Neuronal stem cell (in vitro differentiated cells): ENCODE measurements around the gene POLDIP2.

Source experiments
- DNase-seq: peaks from one replicate; pipeline ENCODE4 v3.0.0-alpha.2; 2013; ENCODE audit warnings: low spot score
- H2AFZ ChIP-seq: one replicate; pipeline ENCODE4 v1.6.1; 2013; ENCODE audit warnings: mild to moderate bottlenecking, low read length, inconsistent platforms
- H2AK5ac ChIP-seq: 2 replicates; pipeline ENCODE4 v1.6.1; 2013; ENCODE audit warnings: low read depth, mild to moderate bottlenecking, inconsistent platforms, low read length, moderate library complexity, mixed read lengths
- H2BK120ac ChIP-seq: 2 replicates; pipeline ENCODE4 v1.6.1; 2013; ENCODE audit warnings: low read depth, mild to moderate bottlenecking, inconsistent platforms, low read length, moderate library complexity, mixed read lengths
- H2BK12ac ChIP-seq: one replicate; pipeline ENCODE4 v1.6.1; 2013; ENCODE audit warnings: low read length, inconsistent platforms
- H2BK15ac ChIP-seq: 2 replicates; pipeline ENCODE4 v1.6.1; 2013; ENCODE audit warnings: mild to moderate bottlenecking, low read length, inconsistent platforms, mixed read lengths
- H2BK5ac ChIP-seq: one replicate; pipeline ENCODE4 v1.6.1; 2013; ENCODE audit warnings: inconsistent platforms, mild to moderate bottlenecking, low read length, moderate library complexity
- H3K14ac ChIP-seq: one replicate; pipeline ENCODE4 v1.6.1; 2013; ENCODE audit warnings: low read length, inconsistent platforms
- H3K18ac ChIP-seq: 2 replicates; pipeline ENCODE4 v1.6.1; 2013; ENCODE audit warnings: low read length, inconsistent platforms
- H3K23ac ChIP-seq: 2 replicates; pipeline ENCODE4 v1.6.1; 2013; ENCODE audit warnings: low read depth, mild to moderate bottlenecking, mixed read lengths, low read length, inconsistent platforms; ENCODE audit not compliant: poor library complexity
- H3K27ac ChIP-seq: replicated peaks from 3 replicates; pipeline ENCODE4 v1.5.1; 2013; ENCODE audit warnings: low read length, inconsistent platforms
- H3K27me3 ChIP-seq, 3 experiments: 2 replicates each; pipeline ENCODE4 v1.6.1; 2013; ENCODE audit warnings: low read length in 3 of 3, mild to moderate bottlenecking in 2 of 3, inconsistent platforms in 1 of 3, low read depth in 1 of 3, mixed read lengths in 1 of 3, moderate library complexity in 1 of 3; ENCODE audit not compliant: control insufficient read depth in 3 of 3, insufficient read depth in 3 of 3
- H3K36me3 ChIP-seq, 2 donors: replicated peaks in 1 of 2; 2 replicates each; pipeline ENCODE4 v1.6.1; 2013; ENCODE audit warnings: low read length in 2 of 2; ENCODE audit not compliant: control insufficient read depth in 2 of 2, insufficient read depth in 2 of 2
- H3K4ac ChIP-seq: 2 replicates; pipeline ENCODE4 v1.6.1; 2013; ENCODE audit warnings: inconsistent platforms, mild to moderate bottlenecking, low read length, moderate library complexity
- H3K4me1 ChIP-seq, 2 donors: 1 replicate in 1 of 2; 2 replicates in 1 of 2; pipeline ENCODE4 v1.6.1; 2013; ENCODE audit warnings: low read length in 2 of 2, low read depth in 1 of 2; ENCODE audit not compliant: control insufficient read depth in 2 of 2, insufficient read depth in 1 of 2
- H3K4me2 ChIP-seq: one replicate; pipeline ENCODE4 v1.6.1; 2013; ENCODE audit warnings: mild to moderate bottlenecking, low read length, inconsistent platforms; ENCODE audit not compliant: insufficient read depth, poor library complexity, severe bottlenecking
- H3K4me3 ChIP-seq, 2 donors: 2 replicates each; pipeline ENCODE4 v1.5.1; 2013; ENCODE audit warnings: low read length in 2 of 2, mild to moderate bottlenecking in 2 of 2, inconsistent platforms in 1 of 2, moderate library complexity in 1 of 2
- H3K79me1 ChIP-seq: one replicate; pipeline ENCODE4 v1.6.1; 2013; ENCODE audit warnings: low read depth, mild to moderate bottlenecking, inconsistent platforms, low read length, moderate library complexity
- H3K9ac ChIP-seq: one replicate; pipeline ENCODE4 v1.6.1; 2013; ENCODE audit warnings: mild to moderate bottlenecking, low read depth, low read length, inconsistent platforms; ENCODE audit not compliant: poor library complexity
- H3K9me3 ChIP-seq, 2 donors: replicated peaks in 1 of 2; 2 replicates each; pipeline versions ENCODE3 to v1.6.1; 2013; ENCODE audit warnings: low read length in 2 of 2, mild to moderate bottlenecking in 2 of 2, inconsistent platforms in 1 of 2, low read depth in 1 of 2, mixed read lengths in 1 of 2, moderate library complexity in 1 of 2; ENCODE audit not compliant: control insufficient read depth in 2 of 2, insufficient read depth in 1 of 2
- H4K8ac ChIP-seq: one replicate; pipeline ENCODE4 v1.6.1; 2013; ENCODE audit warnings: low read depth, mild to moderate bottlenecking, inconsistent platforms, low read length, moderate library complexity
- H4K91ac ChIP-seq: one replicate; pipeline ENCODE4 v1.6.1; 2013; ENCODE audit warnings: low read length, low read depth, mild to moderate bottlenecking, inconsistent platforms; ENCODE audit not compliant: poor library complexity
- WGBS, 2 donors: extraction: QIAGEN DNeasy Blood & Tissue Kit; methylation state at CpG; one replicate each; pipeline ENCODE4 v1.1.7; 2013; ENCODE audit warnings: missing lambda C conversion rate in 2 of 2, mixed read lengths in 1 of 2; ENCODE audit not compliant: insufficient read length in 2 of 2, insufficient replicate concordance in 1 of 2; ENCODE audit errors: extremely low coverage in 2 of 2; 5-methylcytosine and 5-hydroxymethylcytosine counted together

The POLDIP2 gene

DNA sequence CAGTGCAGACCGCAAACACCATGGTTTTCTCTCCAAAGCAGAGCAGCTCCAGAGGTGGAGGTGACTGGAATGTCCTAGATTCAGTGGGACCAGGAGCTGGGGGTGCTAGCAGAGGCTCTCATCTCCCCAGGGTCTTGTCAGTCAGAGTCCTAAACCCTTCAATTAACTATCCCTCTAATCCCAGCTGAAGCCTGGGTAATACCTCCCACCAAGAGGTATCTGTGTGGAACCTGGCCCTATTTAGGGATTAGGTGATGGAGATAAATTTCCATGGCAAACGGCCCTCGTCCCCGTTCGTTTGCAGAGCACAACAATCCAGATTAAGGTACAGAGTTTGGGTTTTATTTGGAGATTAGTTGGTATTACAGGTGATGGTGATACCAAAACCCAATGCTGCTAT is 5.9 kb upstream of the POLDIP2 start:
- Histone ChIP-seq H3K4me2 (no peak overlapping the region), H2AFZ (no peak overlapping the region), H3K27me3 (no peaks in the 10 kb centered on the region), H2BK12ac (no peak overlapping the region), H2BK15ac (no peak overlapping the region), H3K9ac (no peak overlapping the region), H2BK120ac (no peak overlapping the region), H3K79me1 (no peaks in the 10 kb centered on the region), H3K14ac (no peak overlapping the region), H3K4ac (no peak overlapping the region), H4K91ac (no peak overlapping the region), H2AK5ac (no peak overlapping the region), H3K18ac (no peak overlapping the region), H3K4me3 (no peak overlapping the region), H3K9me3 (no peaks in the 10 kb centered on the region), H3K36me3 (peaks cover 19 to 57% of the 10 kb centered on the region in 2 donors), H4K8ac (no peak overlapping the region), H3K27ac (no peak overlapping the region), H3K23ac (no peak overlapping the region), H3K4me1 (peaks cover 2 to 4% of the 10 kb centered on the region in 2 donors), H2BK5ac (no peak overlapping the region)
- WGBS, 2 donors = no CpG with 5 or more reads among the region's 5 CpGs
- no peak for DNase-seq

- Histone ChIP-seq H3K4me3 (peak overlapping the region; percentile 85 to 91), H3K14ac (no peak overlapping the region), H3K4ac (no peak overlapping the region), H3K27ac (no peak overlapping the region), H2AK5ac (no peak overlapping the region), H2BK12ac (no peak overlapping the region), H2BK5ac (no peak overlapping the region), H2AFZ (peak overlapping the region; percentile 87), H4K91ac (no peak overlapping the region), H3K18ac (no peak overlapping the region), H3K23ac (no peak overlapping the region), H3K27me3 (no peaks in the 10 kb centered on the region), H3K4me2 (peak overlapping the region; percentile 63), H3K79me1 (peaks cover 9% of the 10 kb centered on the region), H4K8ac (no peak overlapping the region), H3K9ac (peak overlapping the region; percentile 89), H2BK15ac (no peak overlapping the region), H3K9me3 (no peaks in the 10 kb centered on the region), H3K4me1 (peaks cover 4 to 6% of the 10 kb centered on the region in 2 donors), H2BK120ac (no peak overlapping the region), H3K36me3 (peaks cover 32 to 64% of the 10 kb centered on the region in 2 donors)
- DNase-seq = no peak
- WGBS, 2 donors = no CpG with 5 or more reads among the region's 4 CpGs
Measured at GRCh38 chr17:28357901-28358197, 522 bp upstream of the POLDIP2 start.

DNA sequence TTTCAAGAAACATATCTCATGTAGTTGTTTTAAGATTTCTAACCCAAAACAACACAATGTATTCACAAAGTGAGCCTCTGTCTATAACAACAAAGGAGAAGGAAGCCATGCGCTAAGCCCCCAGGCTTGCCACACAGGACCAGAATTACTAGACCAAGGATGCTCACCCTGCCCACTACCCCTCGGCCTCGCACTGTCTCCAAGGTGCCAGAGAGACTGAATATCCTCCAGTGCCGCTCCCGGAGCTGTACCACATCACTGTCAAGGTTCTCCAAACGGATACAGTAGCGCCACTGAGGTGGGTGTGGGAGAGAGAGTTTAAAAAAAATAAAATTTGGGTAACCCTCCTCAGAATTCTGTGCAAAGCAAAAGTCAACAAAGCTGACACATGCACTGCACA is 7.1 kb downstream of the POLDIP2 start:
- no peak overlapping the region for H2AK5ac ChIP-seq
- H3K23ac ChIP-seq = no peak overlapping the region
- DNase-seq = no peak
- H2BK12ac ChIP-seq = no peak overlapping the region
- H4K91ac ChIP-seq = no peak overlapping the region
- H3K9ac ChIP-seq = no peak overlapping the region
- H3K4me1 ChIP-seq = peaks cover 0 to 6% of the 10 kb centered on the region in 2 donors
- H4K8ac ChIP-seq = no peak overlapping the region
- WGBS, 2 donors = no CpG with 5 or more reads among the region's 7 CpGs
- H2AFZ ChIP-seq = no peak overlapping the region
- no peaks in the 10 kb centered on the region for H3K9me3 ChIP-seq
- H3K4me2 ChIP-seq = no peak overlapping the region
- no peak overlapping the region for H3K4ac ChIP-seq
- no peak overlapping the region for H3K27ac ChIP-seq
- no peak overlapping the region for H2BK120ac ChIP-seq
- peaks cover 2% of the 10 kb centered on the region for H3K79me1 ChIP-seq
- H3K36me3 ChIP-seq = peaks cover 63 to 97% of the 10 kb centered on the region in 2 donors
- H3K18ac ChIP-seq = no peak overlapping the region
- no peak overlapping the region for H3K4me3 ChIP-seq
- no peak overlapping the region for H2BK15ac ChIP-seq
- H3K14ac ChIP-seq = no peak overlapping the region
- H2BK5ac ChIP-seq = no peak overlapping the region
- no peaks in the 10 kb centered on the region for H3K27me3 ChIP-seq

GRCh38 chr17:28348979-28349378 is 8.3 kb downstream of the POLDIP2 start:
- no CpG with 5 or more reads among the region's 3 CpGs for WGBS, 2 donors
- H4K91ac ChIP-seq = no peak overlapping the region
- H2BK5ac ChIP-seq = no peak overlapping the region

More at GRCh38 chr17:28348979-28349378, 8.3 kb downstream of the POLDIP2 start:
- H3K23ac ChIP-seq = no peak overlapping the region
- H3K9ac ChIP-seq = no peak overlapping the region
- H2BK12ac ChIP-seq = no peak overlapping the region
- DNase-seq = no peak
- H2BK120ac ChIP-seq = no peak overlapping the region
- no peak overlapping the region for H3K18ac ChIP-seq
- H2AK5ac ChIP-seq = no peak overlapping the region
- no peaks in the 10 kb centered on the region for H3K27me3 ChIP-seq
- no peak overlapping the region for H3K27ac ChIP-seq
- no peak overlapping the region for H3K4ac ChIP-seq
- H3K79me1 ChIP-seq = peaks cover 2% of the 10 kb centered on the region
- H2BK15ac ChIP-seq = no peak overlapping the region
- no peaks in the 10 kb centered on the region for H3K9me3 ChIP-seq
- H3K4me1 ChIP-seq = peaks cover 0 to 6% of the 10 kb centered on the region in 2 donors
- no peak overlapping the region for H3K4me2 ChIP-seq
- no peak overlapping the region for H2AFZ ChIP-seq
- H3K14ac ChIP-seq = no peak overlapping the region
- H3K4me3 ChIP-seq = no peak overlapping the region
- H4K8ac ChIP-seq = no peak overlapping the region
- peaks cover 66 to 97% of the 10 kb centered on the region in 2 donors for H3K36me3 ChIP-seq
